GM21390 (cell line): ENCODE data around the gene CAPN15.

Experiments
- ATAC-seq: cut with Tn5 transposase; IDR thresholded peaks from one replicate; pipeline ENCODE4 v1.9.1; 2021; ENCODE audit not compliant: unreplicated experiment

Gene CAPN15

DNA sequence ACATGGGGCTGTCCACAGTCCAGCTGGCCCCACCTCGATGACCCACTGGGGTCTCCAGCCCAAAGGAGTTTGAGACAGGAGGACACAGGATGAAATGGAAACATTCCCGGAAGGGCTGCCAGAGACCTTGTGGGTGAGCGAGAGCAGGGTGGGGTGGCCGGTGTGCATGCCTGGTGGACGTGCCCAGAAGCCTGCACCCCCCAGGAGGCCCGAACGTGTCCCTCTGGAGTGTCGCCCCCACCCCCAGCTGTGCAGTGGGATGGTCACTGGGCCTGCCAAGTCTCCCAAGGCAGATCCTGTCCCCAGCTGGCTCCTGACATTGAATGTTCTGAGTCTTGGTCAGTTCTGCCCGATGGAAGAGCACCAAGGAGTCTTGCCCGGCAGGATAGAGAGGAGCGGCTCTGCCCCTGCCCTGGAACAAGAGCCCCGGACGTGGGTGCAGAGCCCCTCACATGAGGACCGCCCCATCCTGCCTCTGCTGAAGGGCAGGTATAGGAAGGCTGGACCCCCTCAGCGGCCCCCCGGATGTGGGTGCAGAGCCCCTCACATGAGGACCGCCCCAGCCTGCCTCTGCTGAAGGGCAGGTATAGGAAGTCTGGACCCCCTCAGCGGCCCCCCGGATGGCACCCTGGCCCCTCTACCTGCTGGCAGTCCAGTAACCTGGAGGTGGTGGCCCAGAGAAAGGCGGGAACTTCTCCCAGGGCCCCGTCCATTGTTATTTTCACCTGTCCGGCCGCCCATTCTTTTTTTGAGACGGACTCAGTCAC lies 3.1 kb upstream of the CAPN15 start:
- no peak for ATAC-seq

DNA sequence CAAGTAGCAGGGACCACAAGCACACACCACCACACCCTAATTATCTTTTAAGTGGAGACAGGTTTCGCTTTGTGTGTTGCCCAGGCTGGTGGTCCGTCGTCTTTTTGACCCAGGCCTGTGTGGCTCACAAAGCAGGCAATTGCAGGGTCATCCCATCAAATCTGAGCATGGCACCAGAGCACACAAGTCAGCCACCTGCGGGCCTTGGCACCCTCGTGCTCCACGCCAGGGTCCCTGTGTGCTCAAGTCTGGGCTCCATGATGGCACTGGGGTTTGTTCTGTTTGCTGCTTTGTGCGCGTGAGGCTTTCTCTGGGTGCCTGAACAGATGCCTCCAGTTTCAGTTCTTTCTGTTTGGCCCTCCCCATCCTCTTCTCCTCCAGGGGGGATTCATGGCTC lies 2.4 kb upstream of the CAPN15 start:
- ATAC-seq = no peak

DNA sequence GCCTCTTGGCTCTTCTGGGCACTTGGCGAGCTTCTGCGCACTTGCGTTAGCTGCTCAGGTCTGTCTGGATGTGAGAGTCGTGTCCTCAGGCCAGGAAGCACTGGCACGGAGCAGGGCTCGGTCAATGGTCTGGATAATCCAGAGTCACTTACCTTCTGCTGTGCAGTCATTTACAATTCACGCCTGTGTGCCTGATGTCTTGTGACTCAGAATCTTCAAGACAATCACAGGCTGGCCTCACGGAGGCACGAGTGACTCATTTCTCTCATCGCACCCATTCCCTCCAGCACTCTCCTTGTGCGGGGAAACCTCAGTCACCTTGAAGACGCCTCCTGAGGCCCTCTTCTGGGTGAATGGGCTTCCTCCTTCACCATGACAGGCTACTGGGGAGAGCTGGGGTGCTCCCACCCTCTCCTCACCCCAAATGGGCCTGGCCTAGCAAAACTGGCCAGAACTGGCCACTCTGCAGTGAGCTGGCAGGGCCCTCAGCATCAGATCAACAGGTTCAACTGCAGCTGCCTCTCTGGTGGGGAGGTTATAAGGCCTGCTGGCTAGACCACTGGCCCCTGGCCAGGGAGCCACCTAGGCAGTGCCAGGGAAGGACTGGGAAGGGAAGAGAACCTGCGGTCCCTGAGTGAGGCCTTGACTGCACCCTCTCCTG lies 1.9 kb upstream of the CAPN15 start:
- no peak for ATAC-seq

DNA sequence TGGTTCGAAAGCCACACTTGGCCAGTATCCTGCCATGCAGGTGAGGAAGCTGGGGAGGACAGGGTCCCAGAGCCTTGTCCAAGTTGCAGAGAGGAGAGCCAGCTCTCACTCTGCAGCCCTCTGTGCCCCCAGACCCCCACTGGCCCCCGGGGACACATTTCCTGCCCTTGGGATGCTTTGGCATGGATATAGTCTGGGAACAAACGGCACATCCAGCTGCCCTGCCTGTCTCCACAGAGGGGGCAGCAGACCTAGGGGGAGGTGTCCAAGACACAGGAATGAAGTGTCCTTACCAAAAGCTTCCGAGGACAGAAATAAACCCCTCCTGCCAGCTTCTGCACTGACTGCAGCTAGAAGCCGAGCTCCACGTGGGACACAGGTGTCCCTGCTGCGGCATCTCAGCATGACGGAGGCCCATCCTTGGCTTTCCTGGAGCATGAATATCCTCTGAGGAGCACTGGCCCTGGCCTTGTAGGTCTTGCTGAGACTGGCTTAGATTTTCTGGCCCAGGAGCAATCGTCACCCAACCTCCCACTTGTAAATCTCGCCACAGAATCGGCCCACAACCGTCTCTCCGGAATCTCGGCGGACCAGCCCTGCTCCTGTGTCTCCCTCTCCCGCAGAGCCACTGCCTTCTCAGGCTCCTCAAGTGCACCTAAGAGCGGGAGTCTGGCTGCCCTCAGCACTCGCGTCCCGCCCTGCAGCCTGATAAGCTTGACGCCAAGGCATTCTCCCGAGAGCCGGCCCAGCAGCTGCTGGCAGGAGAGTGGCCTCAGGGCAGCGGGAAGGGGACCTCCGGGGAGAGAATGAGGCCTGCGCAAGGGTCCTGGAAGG lies 1.1 kb upstream of the CAPN15 start:
- no peak for ATAC-seq

DNA sequence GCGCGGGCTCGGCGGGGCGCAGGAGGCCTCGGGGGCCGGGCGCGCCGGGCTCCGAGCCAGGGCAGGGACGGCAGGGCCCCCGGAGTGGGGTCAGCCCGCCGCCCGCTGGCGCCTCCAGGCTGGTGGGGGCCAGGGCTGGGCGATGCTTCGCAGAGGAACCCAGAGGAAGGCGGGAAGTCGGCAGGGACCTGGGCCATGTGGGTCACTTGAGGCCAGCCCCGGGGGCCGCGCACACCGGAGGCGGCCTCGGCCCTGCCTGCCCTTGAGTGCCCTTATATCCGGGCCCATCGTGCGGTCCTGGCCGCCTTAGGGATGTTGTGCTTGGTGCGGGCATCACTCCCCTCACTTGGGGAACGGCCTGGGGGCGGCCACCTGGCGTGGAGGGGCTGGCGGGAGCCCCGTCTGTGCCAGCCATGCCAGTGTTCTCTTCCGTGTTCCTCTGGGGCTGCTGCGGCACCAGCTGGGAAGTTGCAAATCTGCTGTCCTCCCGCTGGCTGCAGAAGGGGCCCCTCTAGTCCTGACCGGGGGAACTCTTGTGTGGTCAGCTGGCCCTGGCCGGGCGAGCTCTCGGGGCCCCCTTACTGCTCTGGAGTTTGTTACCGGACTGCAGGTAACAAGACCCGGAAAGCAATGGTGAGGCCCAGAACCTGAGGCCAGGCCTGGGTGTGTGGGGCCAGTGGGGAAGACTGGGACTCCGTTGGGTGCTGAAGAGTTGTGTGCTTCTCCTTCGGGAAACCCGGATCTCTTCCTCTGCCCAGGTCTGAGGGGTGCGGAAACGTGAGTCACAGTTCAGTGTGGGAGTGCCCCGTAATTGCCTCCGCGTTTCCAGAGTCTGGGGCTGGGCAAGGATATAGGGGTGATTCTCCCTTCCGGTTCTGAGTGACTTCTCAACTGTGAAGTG lies 849 bp downstream of the CAPN15 start:
- peak; percentile 7 for ATAC-seq

DNA sequence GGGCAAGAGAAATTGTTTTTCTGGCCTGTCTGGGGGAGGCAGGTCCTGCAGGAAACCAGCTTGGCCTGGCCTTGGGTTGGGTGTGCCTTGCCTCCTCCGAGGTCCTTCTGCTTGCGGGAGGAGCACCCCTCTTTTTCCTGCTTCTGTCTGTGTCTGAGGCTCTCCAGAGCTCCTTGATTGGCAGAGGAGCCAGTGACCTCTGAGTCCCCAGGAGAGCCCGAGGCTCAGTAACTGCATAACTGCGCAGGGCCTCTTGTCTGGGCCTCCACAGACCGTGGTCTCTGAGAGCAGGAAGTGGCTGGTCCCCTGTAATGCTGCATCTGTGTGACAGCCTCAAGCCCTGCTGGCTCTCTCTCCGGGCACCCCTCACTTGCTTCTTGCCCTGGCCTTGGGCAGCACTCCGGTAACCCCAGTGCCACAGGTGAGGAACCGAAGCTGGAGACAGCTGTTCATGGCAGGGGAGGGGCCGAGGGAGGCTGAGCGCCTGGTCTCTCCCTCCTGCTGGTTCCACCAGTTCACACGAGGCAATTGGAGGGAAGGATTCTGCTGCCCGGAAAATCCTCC lies 1.6 kb downstream of the CAPN15 start:
- ATAC-seq = no peak

DNA sequence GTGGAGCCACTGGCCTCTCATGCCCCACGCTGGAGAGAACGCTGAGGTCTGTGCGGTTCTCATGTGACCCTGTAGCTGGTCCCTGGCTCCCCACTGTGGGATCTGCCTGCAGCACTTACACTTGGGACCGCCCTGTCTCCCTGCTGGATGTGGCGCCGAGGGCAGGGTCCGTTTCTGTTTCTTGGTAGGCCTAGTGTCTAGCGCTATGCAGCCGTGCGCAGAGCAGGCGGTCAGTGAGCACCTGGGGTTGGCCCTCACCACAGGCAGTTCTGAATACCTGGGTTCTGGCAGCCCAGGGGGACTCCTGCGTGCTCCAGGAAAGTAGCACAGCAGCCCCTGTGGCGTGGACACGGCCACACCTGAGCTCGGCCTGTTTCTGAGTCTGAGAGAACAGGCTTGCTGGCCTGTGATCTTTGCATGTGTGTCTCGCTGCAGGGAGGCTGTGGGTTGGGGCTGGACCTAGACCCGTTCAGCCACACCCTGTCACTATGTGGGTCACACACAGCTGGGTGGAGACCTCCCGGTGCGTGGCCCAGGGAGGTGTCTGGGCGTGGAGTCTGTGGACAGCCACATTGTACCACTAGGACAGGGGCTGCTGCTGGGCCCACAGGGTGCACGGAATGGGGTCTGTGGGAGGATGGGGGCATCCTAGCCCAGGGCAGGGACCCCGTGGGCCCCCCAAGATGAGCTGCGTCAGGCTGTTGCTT lies 2.8 kb downstream of the CAPN15 start:
- ATAC-seq = no peak

DNA sequence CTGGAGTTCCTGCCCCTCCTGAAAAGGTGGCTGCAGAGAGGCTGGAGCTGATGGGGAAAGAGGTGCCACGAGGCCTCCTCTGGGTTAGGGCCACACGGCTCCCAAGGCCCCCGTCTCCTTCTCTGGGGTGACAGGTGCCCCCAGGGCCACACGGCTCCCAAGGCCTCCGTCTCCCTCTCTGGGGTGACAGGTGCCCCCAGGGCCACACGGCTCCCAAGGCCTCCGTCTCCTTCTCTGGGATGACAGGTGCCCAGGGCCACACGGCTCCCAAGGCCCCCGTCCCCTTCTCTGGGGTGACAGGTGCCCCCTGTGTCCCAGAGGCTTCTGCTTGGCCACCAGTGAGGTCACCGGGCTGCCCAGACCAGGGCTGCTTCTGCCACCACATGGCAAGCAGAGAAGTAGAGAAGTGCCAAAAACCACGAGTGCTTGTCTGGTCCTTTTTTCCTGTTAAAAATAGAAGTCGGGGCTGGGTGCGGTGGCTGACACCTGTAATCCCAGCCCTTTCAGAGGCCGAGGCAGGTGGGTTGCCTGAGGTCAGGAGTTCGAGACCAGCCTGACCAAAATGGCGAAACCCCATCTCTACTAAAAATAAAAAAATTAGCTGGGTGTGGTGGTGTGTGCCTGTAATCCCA lies 4.1 kb downstream of the CAPN15 start:
- ATAC-seq = no peak

DNA sequence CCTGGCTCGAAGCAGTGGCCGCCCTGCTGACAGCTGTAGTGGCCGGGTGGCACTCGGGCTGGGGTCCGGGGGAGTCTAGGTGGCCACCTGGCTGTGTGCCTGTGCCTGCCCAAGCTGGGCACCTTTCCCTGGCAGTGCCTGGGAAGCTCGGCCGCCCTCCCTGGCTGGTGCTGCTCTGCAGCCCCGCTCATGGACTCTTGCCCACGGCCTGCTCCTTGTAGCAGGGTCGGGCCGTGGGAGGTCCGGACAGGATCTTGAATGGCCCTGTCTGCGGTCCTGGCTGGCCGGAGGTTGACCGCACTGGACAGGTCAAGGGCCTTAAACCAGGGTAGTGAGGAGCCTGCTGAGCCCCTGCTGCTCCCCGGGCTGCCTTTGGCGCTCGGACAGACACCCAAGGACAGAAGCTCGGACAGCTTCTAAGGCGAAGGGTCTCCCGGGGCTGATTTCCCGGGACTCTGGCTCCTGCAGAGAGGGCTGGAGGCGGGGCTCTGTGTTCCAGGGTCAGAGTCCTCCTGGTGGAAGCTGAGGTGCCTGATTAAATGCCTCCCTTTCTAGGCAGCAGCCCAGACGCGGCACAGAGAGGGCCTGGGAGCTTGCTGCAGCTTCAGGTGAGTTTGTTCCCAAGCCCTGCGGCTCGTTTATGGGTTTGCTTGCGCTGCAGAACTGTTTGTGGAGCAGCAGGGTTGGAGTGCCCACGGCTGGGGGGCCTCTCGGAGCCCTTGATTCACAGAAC lies 6.0 kb downstream of the CAPN15 start:
- no peak for ATAC-seq

DNA sequence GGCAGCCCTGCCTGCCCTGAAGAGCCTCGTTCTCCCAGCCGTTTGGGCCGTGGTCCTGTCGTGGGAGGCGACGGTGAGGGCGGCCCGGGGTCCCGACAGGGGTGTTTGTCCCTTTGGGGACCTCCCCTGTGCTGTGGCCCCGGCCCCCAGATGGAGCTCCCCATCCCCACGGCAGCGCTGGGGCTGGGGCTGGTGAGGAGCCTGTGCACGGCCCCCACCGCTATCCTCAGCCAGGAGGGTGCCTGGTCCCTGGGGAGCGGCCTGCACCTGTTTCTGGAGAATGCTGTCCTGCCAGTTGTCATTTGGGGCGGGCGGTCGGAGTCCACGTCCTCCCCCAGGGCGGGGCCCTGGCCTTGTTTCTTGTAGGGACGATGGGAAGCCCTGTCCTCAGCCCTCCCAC lies 6.6 kb downstream of the CAPN15 start:
- no peak for ATAC-seq

DNA sequence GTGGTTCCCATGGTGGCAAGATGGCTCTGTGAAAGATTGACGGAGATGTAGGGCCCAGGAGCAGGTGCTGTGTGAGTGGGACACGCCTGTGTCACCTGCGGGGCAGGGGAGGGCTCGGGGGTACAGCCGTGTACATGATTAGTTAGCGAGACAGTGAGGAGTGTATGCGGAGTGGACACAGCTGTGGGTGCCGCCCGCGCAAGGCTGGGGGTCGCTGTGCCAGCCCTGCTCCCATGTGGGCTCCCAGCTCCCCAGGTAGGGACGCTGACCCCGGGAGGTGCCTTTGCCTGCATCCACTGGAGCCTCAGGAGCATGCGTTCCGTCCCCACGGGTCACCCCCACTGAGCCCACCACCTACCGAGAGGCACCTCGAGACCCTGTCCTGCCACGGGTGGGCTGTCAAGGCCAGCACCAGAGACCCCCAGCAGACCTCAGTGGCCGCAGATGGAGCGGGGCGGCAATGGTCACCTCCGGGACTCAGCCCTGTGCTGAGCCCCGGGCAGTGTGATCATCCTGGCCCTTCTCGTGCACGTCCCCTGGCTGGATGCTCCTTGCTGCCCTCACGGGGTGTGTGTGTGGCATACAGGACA lies 7.4 kb downstream of the CAPN15 start:
- no peak for ATAC-seq

DNA sequence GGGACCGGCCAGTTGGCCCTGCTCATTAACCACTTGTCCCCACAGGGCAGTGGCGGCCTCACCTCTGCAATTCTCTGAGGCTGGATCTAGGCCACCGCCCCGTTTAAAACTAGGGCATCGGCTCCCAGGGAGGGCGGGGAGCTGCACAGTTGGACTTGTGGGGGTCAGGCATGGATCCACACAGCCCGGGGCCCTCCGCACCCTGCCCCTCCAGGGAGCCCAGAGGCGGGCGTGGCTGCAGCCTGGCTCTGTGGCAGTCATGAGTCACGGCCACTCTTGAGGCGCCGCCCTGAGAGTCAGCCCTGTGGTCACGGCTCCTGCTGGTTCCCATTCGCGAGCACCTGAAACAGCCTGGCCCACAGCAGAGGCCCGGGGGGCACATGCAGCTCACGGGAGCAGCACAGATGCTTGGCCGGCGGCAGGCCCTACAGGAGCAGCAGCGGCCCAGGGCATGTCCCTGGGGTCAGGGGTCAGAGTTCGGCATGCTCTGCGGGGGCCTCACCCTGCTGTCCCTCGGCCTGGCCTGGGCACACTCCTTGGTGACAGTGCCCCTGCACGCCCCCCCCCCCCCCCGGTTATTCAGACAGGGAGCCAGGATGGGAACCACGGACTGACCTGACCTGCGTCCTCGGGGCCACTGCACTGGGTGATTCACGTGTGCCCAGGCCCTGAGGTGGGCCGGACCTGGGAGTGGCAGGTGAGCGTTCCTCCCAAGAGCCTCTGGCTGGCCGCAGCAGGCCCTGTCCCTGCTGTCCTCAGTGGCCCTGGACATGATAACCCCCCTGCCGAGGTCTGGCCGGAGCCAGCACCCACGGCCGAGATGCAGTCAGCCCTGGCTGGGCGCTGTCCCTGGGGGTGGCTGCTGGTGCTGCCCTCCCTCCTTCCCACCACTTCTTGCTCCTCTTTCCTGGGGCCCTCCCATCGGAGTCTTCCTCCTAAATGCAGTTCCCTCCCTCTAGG lies 8.2 kb downstream of the CAPN15 start:
- ATAC-seq = no peak

DNA sequence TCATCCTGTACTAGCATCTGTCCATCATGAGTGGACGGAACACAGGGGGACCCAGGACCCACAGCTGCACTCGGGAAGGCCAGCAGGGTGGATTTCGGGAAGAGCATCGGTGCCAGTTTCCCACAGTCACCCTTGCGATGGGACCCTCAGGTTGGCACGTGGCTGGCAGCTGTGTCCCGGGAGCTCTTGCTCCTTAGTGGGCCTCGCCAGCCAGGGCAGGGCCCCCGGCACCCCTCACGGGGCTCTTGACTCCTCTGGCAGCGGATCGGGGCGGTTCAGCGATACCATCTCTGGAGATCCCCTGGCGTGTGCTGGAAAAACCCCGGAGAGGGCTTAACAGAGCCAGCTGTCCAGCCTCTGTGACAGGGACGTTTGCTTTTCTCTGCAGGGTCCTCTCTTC lies 9.2 kb downstream of the CAPN15 start:
- ATAC-seq = no peak

DNA sequence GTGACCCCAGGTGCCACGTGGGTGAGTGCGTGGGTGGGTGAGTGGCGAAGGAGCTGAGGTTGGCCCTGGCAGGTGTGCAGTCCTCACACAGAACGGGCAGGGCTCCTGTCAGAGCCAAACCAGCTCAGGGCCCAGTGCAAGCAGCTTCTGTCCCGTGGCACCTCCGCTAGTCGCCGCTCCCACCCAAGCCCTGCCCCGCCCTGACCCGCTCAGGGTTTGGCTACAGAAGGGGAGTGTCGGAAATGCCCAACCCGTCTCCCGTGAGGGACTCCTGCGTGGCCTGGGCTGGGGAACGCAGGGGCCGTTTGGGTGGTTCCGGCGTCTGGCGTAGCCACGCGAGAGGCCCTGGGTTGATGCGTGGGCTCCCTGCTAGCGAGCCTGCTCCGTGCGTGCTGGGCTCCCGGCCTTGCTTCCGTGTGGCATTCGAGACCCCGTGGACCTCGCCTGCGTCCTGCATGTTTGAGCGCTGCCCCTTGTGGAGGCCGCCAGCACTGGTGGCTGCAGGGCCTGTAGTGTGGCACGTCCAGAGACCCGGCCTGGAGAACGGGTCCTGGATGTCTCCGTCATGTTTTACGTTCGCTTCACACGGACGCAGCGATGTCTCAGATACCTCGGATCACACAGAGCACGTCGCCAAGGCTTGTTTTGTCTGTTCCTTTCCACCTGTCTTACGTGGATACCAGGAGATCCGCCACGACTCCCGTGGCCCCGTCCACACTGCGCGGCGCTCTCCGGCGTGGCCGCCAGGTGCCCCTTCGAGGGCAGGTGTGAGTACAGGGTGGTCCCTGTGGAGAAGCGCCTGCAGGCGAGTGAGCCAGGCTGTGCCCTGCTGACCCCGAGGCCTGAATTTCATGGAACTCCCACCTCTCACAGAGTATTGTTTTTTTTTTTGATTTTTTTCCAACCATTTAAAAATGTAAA lies 10.2 kb downstream of the CAPN15 start:
- no peak for ATAC-seq

DNA sequence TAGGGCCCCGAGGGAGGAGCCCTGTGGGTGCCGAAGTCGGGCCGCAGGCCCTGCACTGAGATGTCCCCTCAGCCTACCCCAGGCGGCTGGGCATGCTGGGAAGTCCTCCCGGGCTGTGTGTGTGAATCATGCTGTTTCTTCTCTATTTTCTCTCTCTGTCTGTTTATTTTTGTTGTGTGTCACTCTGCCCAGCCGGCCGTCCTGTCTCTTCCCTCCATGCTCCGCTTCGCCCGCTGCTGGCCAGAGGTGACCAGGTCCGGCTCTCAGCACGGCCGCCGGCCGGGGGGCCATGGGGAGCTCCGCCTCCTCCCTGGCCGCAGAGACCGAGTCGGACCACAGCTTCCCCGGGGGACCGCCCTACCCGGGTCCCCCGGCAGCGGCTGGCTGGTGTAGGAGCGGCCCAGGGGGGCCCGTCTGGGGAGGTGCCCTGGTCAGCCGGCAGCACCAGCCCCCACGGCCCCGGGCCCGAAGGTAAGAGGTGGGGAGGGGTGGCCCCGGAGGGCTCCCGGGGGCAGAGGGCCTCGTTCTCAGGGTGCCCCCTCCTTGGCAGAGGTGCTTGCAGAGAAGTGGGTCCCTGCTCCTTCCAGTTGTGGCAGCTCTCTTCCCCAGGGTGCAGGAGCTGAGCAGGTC lies 12.5 kb downstream of the CAPN15 start:
- ATAC-seq = no peak
